HG02759 (cell line): ENCODE data around the gene GEMIN4.
"Not testable (repeated sequence)": the region's sequence is repeated elsewhere in the genome, so short reads cannot be mapped to it uniquely, and the experiment has no call there.

Experiments
- ATAC-seq: cut with Tn5 transposase; IDR thresholded peaks from one replicate; pipeline ENCODE4 v1.9.1; 2021; ENCODE audit warnings: mild to moderate bottlenecking, moderate library complexity; ENCODE audit not compliant: unreplicated experiment

GEMIN4 gene

GRCh38 chr17:752002-752619 lies at the start of gene GEMIN4:
Gene GEMIN4, minus strand, starts transcription at chr17:752264. Its CDS starts 122 bp downstream, at chr17:752142.
- ATAC-seq = peak; percentile 91

DNA sequence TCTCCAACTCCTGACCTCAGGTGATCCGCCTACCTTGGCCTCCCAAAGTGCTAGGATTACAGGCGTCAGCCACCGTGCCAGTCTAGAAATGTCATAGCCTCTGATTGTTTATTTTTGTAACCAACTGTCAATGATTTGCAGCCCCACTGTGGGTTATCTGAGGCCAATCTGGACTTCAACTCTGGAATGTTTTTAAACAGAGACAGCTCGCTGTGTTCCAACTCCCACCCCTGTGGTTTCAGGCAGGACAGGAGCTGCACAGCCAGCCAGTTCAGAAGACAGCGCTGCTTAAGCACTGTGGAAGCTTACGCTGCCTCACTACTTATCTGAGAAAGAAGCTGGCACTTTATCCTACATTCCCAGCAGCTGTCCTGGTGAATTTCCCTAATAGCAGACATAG lies 49.6 kb upstream of the GEMIN4 start:
- no peak for ATAC-seq

GRCh38 chr17:800446-801242 lies 48.6 kb upstream of the GEMIN4 start:
- no peak for ATAC-seq

- ATAC-seq = no peak
These were observed 47.2 kb upstream of the GEMIN4 start for GRCh38 chr17:799261-799660.

- ATAC-seq = no peak
These were observed 46.2 kb upstream of the GEMIN4 start for GRCh38 chr17:798246-798645.

DNA sequence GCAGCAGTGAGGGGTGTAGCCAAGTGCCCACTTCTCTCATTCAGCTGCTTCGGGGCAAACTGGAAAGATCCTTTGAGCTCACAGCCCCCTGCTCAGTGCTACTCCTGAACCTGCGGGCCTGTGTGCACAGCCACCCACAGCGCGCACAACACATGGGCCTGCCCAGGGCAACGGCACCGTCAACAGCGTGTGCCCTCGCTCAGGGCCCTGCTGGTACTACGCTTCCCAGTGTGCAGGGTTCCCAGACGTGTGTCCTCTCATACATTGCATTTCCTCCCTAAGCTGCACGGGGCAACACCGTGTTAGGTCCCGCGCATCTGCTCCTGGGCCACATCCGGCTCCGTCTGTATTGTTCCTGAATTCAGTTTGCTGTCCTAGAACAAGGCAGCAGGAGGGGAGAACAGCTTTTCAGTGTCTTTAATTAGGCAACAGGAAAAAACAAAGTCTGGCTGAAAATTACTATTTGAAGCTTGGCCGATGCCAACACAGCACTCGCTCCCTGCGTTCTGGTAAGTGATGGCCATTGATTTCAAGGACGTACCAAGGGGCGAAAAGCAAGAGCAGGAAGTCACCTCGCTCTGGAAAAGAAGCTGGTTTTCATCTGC lies 45.3 kb upstream of the GEMIN4 start:
- ATAC-seq = no peak

GRCh38 chr17:796609-797008 lies 44.5 kb upstream of the GEMIN4 start:
- ATAC-seq = no peak

DNA sequence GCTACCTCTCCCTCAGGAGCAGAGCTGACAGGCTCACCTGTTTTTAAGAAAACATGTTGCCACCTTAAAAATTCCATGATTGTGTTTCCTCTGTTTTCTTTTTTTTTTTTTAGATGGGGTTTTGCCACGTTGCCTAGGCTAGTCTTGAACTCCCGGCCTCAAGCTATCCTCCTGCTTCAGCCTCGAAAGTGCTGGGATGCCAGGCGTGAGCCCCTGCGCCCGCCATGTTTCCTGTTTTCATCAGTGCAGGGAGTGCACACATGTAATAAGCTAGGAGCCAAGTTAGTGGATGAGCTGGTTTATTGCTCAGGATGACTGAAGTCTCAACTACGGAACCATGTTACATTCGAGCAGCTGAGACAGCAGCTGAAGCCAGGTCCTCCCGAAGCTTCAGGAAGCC lies 43.7 kb upstream of the GEMIN4 start:
- ATAC-seq = no peak

- no peak for ATAC-seq
These were observed 43.2 kb upstream of the GEMIN4 start for GRCh38 chr17:795276-795675.

DNA sequence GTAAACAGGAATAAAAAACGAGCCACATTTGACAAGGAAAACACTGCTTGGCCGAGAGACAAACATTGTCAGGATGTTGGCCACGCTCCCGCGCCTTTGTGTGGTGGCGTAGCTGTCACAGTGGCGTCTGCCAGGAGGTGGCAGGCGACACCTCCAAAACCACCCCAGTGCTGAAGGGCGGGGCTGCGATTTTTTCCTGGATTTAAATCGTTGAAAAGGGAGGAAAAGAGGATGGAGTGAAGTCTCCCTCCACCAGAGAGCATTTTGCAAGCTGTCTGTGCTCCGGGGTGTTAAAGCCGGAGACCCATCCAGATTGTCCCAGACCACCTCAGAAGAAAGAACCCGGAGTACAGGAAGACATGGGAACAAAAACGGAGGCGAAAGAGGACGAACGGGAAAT lies 42.8 kb upstream of the GEMIN4 start:
- no peak for ATAC-seq

GRCh38 chr17:792277-792676 lies 40.2 kb upstream of the GEMIN4 start:
- no peak for ATAC-seq

- ATAC-seq = no peak
These were observed 39.8 kb upstream of the GEMIN4 start for GRCh38 chr17:791829-792228.

DNA sequence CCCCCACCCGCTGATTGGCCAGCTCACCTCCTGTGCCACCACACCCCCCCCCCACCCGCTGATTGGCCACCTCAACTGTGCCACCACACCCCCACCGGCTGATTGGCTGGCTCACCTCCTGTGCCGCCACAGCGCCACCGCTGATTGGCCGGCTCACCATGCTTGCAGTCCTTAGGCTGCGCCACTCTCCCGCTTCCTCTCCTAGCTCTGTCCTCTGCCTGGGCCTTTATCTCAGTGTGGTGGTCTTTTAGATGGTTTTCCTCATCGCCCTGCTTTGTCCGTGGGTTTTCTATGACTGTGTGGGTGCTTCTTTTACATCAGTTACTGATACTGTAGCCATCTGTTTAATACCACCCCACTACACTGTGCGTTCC lies 38.8 kb upstream of the GEMIN4 start:
- not testable (repeated sequence) for ATAC-seq

DNA sequence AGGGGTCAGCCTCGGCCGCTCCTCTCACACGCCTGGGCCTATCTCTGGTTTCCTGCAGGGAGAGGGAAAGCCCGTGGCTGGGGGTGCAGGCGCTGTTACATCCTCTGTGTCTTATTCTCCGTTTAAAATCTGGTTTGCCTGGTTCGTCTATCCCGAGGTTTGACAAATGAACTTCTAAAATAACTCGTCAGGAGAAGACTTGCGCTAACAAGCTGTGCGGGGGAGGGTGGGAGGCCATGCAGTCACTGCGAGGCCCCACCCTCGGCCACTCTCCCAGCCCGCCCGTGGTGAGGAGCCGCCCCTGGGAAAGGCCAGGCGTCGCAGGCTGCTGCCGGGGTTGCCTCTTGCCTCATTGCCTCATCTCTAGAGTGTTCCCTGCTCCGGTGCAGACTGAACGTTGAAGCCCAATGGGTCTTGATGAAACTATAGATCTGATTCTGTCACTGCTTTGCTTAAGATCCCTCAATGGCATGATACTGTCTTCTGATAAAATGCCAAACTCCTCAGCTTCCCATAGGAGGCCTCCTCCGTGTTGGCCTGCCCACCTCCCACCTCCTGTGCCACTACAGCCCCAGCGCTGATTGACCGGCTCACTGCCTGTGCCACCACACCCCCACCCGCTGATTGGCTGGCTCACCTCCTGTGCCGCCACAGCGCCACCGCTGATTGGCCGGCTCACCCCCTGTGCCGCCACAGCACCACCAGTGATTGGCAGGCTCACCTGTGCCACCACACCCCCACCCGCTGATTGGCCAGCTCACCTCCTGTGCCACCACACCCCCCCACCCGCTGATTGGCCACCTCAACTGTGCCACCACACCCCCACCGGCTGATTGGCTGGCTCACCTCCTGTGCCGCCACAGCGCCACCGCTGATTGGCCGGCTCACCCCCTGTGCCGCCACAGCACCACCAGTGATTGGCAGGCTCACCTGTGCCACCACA lies 38.1 kb upstream of the GEMIN4 start:
- ATAC-seq = not testable (repeated sequence)

GRCh38 chr17:789160-789840 lies 37.2 kb upstream of the GEMIN4 start:
- ATAC-seq = no peak

- ATAC-seq = no peak
These were observed 36.5 kb upstream of the GEMIN4 start for GRCh38 chr17:788551-788950.

DNA sequence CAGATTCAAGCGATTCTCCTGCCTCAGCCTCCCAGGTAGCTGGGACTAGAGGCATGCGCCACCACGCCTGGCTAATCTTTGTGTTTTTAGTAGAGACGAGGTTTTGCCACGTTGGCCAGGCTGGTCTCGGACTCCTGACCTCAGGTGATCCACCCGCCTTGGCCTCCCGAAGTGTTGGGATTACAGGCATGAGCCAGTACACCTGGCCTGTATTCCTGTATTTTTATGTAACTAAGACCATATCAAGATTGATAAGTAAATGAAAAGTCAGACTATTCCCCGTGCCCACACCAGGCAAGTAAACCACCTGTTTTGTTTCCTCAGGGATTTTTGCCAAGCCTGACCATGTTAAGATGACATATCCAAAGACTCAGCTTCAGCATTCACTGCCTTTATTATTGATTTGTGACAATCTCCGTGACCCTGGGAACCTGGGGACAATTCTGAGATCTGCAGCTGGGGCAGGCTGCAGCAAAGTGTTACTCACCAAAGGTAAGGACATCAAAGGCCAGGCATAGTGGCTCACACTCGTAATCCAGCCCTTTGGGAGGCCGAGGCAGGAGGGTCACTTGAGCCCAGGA lies 35.7 kb upstream of the GEMIN4 start:
- ATAC-seq = no peak

DNA sequence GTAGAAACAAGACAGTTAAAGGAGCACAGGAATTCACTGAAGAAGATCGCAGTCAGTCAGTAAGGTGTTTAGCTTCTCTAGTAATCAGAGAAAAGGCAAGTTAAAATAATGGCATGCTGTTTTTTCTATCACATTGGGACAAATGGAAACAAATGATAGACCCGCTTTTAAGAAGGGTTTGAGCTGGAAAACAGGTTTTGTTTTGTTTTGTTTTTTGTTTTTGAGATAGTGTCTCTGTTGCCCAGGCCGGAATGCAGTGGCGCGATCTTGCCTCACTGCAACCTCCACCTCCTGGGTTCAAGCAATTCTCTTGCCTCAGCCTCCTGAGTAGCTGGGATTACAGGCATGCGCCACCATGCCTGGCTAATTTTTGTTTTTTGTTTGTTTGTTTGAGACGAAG lies 33.8 kb upstream of the GEMIN4 start:
- ATAC-seq = not testable (repeated sequence)

GRCh38 chr17:784143-784542 lies 32.1 kb upstream of the GEMIN4 start:
- ATAC-seq = no peak
